SK-N-MC (cell line): ENCODE data around the gene LRP10.
"Not testable (repeated sequence)": the region's sequence is repeated elsewhere in the genome, so short reads cannot be mapped to it uniquely, and the experiment has no call there.

Source experiments
- DNase-seq: peaks from one replicate; pipeline ENCODE4 v3.0.0-alpha.2; 2011; ENCODE audit warnings: low read depth, low spot score
- H3K27ac ChIP-seq: fragments of 200-600 bp; sonication (generic); 2 replicates; pipeline ENCODE4 v1.5.1; 2016; ENCODE audit warnings: mixed run types
- H3K36me3 ChIP-seq: fragments of 200-600 bp; sonication (generic); 2 replicates; pipeline ENCODE4 v1.6.1; 2017; ENCODE audit warnings: antibody characterized with exemption, low read length, mixed read lengths; ENCODE audit not compliant: insufficient read depth
- H3K4me3 ChIP-seq: fragments of 200-600 bp; sonication (generic); 2 replicates; pipeline ENCODE4 v1.5.1; 2016
- H3K9ac ChIP-seq: fragments of 200-600 bp; sonication (generic); 2 replicates; pipeline ENCODE4 v1.8.0; 2017; ENCODE audit warnings: mixed run types, mixed read lengths; ENCODE audit not compliant: insufficient read length
- H3K9me3 ChIP-seq: fragments of 200-600 bp; sonication (generic); 2 replicates; pipeline ENCODE4 v1.6.1; 2017; ENCODE audit warnings: low read depth, mild to moderate bottlenecking, antibody characterized with exemption, low read length, moderate library complexity, mixed read lengths
- EZH2 ChIP-seq: fragments of 200-600 bp; sonication (generic); IDR thresholded peaks from one replicate; pipeline ENCODE4 v1.6.1; 2017; ENCODE audit warnings: antibody characterized with exemption
- FOXP2 ChIP-seq: optimal IDR thresholded peaks from 2 replicates; pipeline ENCODE3; 2011; ENCODE audit warnings: mild to moderate bottlenecking, moderate library complexity; ENCODE audit not compliant: insufficient read depth; ENCODE audit errors: extremely low read length, control extremely low read depth
- POLR2AphosphoS5 ChIP-seq: IDR thresholded peaks from 2 replicates; pipeline ENCODE4 v1.6.1; 2012; ENCODE audit warnings: mild to moderate bottlenecking, low read depth, low read length, borderline replicate concordance

Gene LRP10

GRCh38 chr14:22847661-22848341 lies 23.7 kb upstream of the LRP10 start:
- peaks cover 31% of the 10 kb centered on the region for H3K36me3 ChIP-seq
- H3K9me3 ChIP-seq, result no peaks in the 10 kb centered on the region
- DNase-seq, result no peak
- H3K4me3 ChIP-seq, result peak overlapping the region; percentile 68
- H3K9ac ChIP-seq, result peak overlapping the region; percentile 73
- TF ChIP-seq FOXP2, result no peak
- no peak for TF ChIP-seq POLR2AphosphoS5
- no peak for TF ChIP-seq EZH2
- H3K27ac ChIP-seq, result peak overlapping the region; percentile 97

- TF ChIP-seq FOXP2, result no peak
- no peak; the same call in none of the 2 replicates for TF ChIP-seq POLR2AphosphoS5
- TF ChIP-seq EZH2, result no peak
- Histone ChIP-seq H3K4me3 (peak overlapping the region; percentile 68), H3K9ac (peak overlapping the region; percentile 73), H3K27ac (peak overlapping the region; percentile 97), H3K9me3 (no peaks in the 10 kb centered on the region), H3K36me3 (peaks cover 23% of the 10 kb centered on the region; the same call in 1 of the 2 replicates)
- peak; percentile 92 for DNase-seq
These were observed 23.0 kb upstream of the LRP10 start for GRCh38 chr14:22848351-22849164.

- Histone ChIP-seq H3K9ac (peak overlapping the region; percentile 75), H3K27ac (peak overlapping the region; percentile 97), H3K9me3 (no peaks in the 10 kb centered on the region), H3K4me3 (peak overlapping the region; percentile 68), H3K36me3 (peaks cover 18% of the 10 kb centered on the region; the same call in 1 of the 2 replicates)
- no peak for DNase-seq
- TF ChIP-seq POLR2AphosphoS5 (no peak), EZH2 (no peak), FOXP2 (no peak)
These were observed 22.2 kb upstream of the LRP10 start for GRCh38 chr14:22849212-22849819.

GRCh38 chr14:22850944-22851764 lies 20.4 kb upstream of the LRP10 start:
- Histone ChIP-seq H3K4me3 (no peak overlapping the region), H3K36me3 (peaks cover 3% of the 10 kb centered on the region; the same call in 1 of the 2 replicates), H3K9me3 (no peaks in the 10 kb centered on the region), H3K27ac (peak overlapping the region; percentile 17; the same call in 1 of the 2 replicates), H3K9ac (no peak overlapping the region)
- TF ChIP-seq EZH2 (no peak), FOXP2 (no peak), POLR2AphosphoS5 (no peak)
- DNase-seq, result no peak

GRCh38 chr14:22852178-22852577 lies 19.4 kb upstream of the LRP10 start:
- H3K4me3 ChIP-seq, H3K9me3 ChIP-seq, H3K9ac ChIP-seq, DNase-seq, H3K36me3 ChIP-seq, H3K27ac ChIP-seq: not testable (repeated sequence)

GRCh38 chr14:22852599-22852939 lies 19.0 kb upstream of the LRP10 start:
- TF ChIP-seq POLR2AphosphoS5 (no peak), EZH2 (no peak), FOXP2 (no peak)
- Histone ChIP-seq H3K27ac (no peak overlapping the region), H3K9ac (no peak overlapping the region), H3K9me3 (no peaks in the 10 kb centered on the region), H3K36me3 (no peaks in the 10 kb centered on the region), H3K4me3 (no peak overlapping the region)
- no peak for DNase-seq

- DNase-seq, result no peak
- H3K9ac ChIP-seq, result peak overlapping the region; percentile 67
- no peaks in the 10 kb centered on the region for H3K9me3 ChIP-seq
- no peak overlapping the region for H3K27ac ChIP-seq
- H3K4me3 ChIP-seq, result peak overlapping the region; percentile 76
- H3K36me3 ChIP-seq, result no peaks in the 10 kb centered on the region
- TF ChIP-seq POLR2AphosphoS5 (no peak), FOXP2 (peak; percentile 49), EZH2 (no peak)
These were observed 18.4 kb upstream of the LRP10 start for GRCh38 chr14:22852940-22853767.

- H3K27ac ChIP-seq, DNase-seq, H3K36me3 ChIP-seq, H3K9me3 ChIP-seq, H3K4me3 ChIP-seq, H3K9ac ChIP-seq: not testable (repeated sequence)
These were observed 17.2 kb upstream of the LRP10 start for GRCh38 chr14:22854296-22854695.
